ENCODE data around the gene ADAT2. TPM values are rescaled to one million over a fixed set of nuclear protein-coding genes. Genes with fewer than 3 reads are reported as not detected.
"Not testable (repeated sequence)": the region's sequence is repeated elsewhere in the genome, so short reads cannot be mapped to it uniquely, and the experiment has no call there.

ADAT2 gene
- 5.3 TPM for total RNA-seq

GRCh38 chr6:143450453-143451371 is at the start of gene ADAT2, which contains the start of gene PEX3:
TSS of gene ADAT2 (minus strand) at chr6:143450695. CDS start at chr6:143450658, 37 bp downstream.
TSS of gene PEX3 (plus strand) at chr6:143450805. CDS start at chr6:143451043, 238 bp downstream.
- DNase-seq, result peak; percentile 92

- DNase-seq, result no peak
These were observed 47.9 kb upstream of the ADAT2 start for GRCh38 chr6:143498428-143498827.

GRCh38 chr6:143496974-143497373 is 46.5 kb upstream of the ADAT2 start:
- DNase-seq, result no peak

- DNase-seq, result no peak
These were observed 40.3 kb upstream of the ADAT2 start for GRCh38 chr6:143490775-143491174.

- DNase-seq, result no peak
These were observed 39.7 kb upstream of the ADAT2 start for GRCh38 chr6:143490244-143490643.

- no peak for DNase-seq
These were observed 36.3 kb upstream of the ADAT2 start for GRCh38 chr6:143486752-143487151.

GRCh38 chr6:143485967-143486366 is 35.5 kb upstream of the ADAT2 start:
- DNase-seq, result no peak

GRCh38 chr6:143482593-143482992 is 32.1 kb upstream of the ADAT2 start:
- DNase-seq, result no peak

- no peak for DNase-seq
These were observed 28.1 kb upstream of the ADAT2 start for GRCh38 chr6:143478479-143479062.

- DNase-seq, result no peak
These were observed 26.1 kb upstream of the ADAT2 start for GRCh38 chr6:143476545-143476944.

GRCh38 chr6:143471822-143472221 is 21.3 kb upstream of the ADAT2 start:
- no peak for DNase-seq

- not testable (repeated sequence) for DNase-seq
These were observed 18.3 kb upstream of the ADAT2 start for GRCh38 chr6:143468823-143469222.

GRCh38 chr6:143468026-143468425 is 17.5 kb upstream of the ADAT2 start:
- DNase-seq, result no peak

- no peak for DNase-seq
These were observed 15.1 kb upstream of the ADAT2 start for GRCh38 chr6:143465546-143465945.

GRCh38 chr6:143457563-143458359 is 7.3 kb upstream of the ADAT2 start:
- no peak for DNase-seq

GRCh38 chr6:143451531-143451930 is 1.0 kb upstream of the ADAT2 start:
- no peak for DNase-seq

- no peak for DNase-seq
These were observed 612 bp downstream of the ADAT2 start for GRCh38 chr6:143449714-143450452.

- no peak for DNase-seq
These were observed 1.3 kb downstream of the ADAT2 start for GRCh38 chr6:143449082-143449713.

- not testable (repeated sequence) for DNase-seq
These were observed 2.6 kb downstream of the ADAT2 start for GRCh38 chr6:143447865-143448264.

- no peak for DNase-seq
These were observed 7.4 kb downstream of the ADAT2 start for GRCh38 chr6:143443096-143443495.

Data from occipital lobe (tissue), 2 donors.